NB4 (cell line): ENCODE data around the gene SNX32.

Experiments used
- DNase-seq: peaks from one replicate; pipeline ENCODE4 v3.0.0; 2010; ENCODE audit warnings: low read depth
- H3K4me3 ChIP-seq: one replicate; pipeline ENCODE4 v1.5.1; 2011; ENCODE audit warnings: mild to moderate bottlenecking, low read depth, low read length, moderate library complexity
- CTCF ChIP-seq: IDR thresholded peaks from one replicate; pipeline ENCODE4 v1.5.1; 2012; ENCODE audit warnings: low read depth, low read length
- MYC ChIP-seq: IDR thresholded peaks from 2 replicates; pipeline ENCODE4 v1.6.1; 2011; ENCODE audit warnings: low read depth, low read length
- POLR2A ChIP-seq: IDR thresholded peaks from 2 replicates; pipeline ENCODE4 v1.6.1; 2011; ENCODE audit warnings: mild to moderate bottlenecking; ENCODE audit not compliant: insufficient read length; ENCODE audit errors: extremely low read depth
- TF ChIP-seq, protein P1 (sequence below): IDR thresholded peaks from 2 replicates; pipeline ENCODE4 v1.6.1; 2011; ENCODE audit warnings: low read depth, low read length

Gene SNX32

GRCh38 chr11:65879617-65880016 lies 45.9 kb downstream of the SNX32 start, which contains the start of gene CTSW:
Gene CTSW, plus strand, starts transcription at chr11:65879837. Its CDS starts 18 bp downstream, at chr11:65879855.
- DNase-seq, result peak; percentile 81
- TF ChIP-seq POLR2A (peak; percentile 15), CTCF (no peak)
- peak within 1 kb of the TSS; percentile 69 for H3K4me3 ChIP-seq

GRCh38 chr11:65880027-65880426 lies 46.3 kb downstream of the SNX32 start:
- peak overlapping the region; percentile 69 for H3K4me3 ChIP-seq
- DNase-seq, result no peak
- TF ChIP-seq, protein P1, sequence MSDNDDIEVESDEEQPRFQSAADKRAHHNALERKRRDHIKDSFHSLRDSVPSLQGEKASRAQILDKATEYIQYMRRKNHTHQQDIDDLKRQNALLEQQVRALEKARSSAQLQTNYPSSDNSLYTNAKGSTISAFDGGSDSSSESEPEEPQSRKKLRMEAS, result no peak
- TF ChIP-seq CTCF (no peak), MYC (no peak), POLR2A (no peak)

DNA sequence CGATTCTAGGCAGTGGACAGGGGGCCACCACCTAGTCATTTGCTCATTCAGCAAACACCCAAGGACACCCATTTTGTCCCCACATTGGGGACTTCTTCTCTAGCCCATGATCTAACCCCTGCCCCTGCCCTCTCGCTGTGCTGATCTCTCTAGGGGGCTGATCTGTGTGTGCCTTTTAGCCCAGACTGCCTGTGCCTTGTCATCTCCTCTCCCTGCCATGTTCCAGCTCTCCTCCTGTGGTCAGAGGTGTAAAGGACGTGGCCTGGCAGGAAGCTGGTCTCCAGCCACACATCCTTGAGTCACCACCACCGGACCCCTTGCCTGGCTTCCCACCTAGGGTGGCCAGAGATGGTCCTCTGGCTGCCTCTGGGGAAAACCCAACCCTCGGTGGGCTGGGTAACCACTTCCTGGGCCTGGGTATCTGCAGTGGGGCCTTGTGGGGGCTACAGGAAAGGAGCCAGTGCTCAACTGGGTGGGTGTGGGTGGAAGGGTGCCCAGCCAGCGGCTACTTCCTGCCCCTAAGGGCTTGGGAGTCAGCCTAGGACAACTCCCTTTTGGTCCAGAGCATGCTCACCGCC lies 47.2 kb downstream of the SNX32 start:
- peak; percentile 76 for DNase-seq
- TF ChIP-seq MYC (0 out of 2 replicates have a peak, but pooled peaks have one; percentile 17), POLR2A (no peak)
- peak overlapping the region; percentile 41 for H3K4me3 ChIP-seq

GRCh38 chr11:65882120-65883057 lies 48.6 kb downstream of the SNX32 start:
- TF ChIP-seq MYC (no peak), POLR2A (no peak), CTCF (no peak)
- TF ChIP-seq, protein P1, result no peak
- DNase-seq, result no peak
- no peak overlapping the region for H3K4me3 ChIP-seq

DNA sequence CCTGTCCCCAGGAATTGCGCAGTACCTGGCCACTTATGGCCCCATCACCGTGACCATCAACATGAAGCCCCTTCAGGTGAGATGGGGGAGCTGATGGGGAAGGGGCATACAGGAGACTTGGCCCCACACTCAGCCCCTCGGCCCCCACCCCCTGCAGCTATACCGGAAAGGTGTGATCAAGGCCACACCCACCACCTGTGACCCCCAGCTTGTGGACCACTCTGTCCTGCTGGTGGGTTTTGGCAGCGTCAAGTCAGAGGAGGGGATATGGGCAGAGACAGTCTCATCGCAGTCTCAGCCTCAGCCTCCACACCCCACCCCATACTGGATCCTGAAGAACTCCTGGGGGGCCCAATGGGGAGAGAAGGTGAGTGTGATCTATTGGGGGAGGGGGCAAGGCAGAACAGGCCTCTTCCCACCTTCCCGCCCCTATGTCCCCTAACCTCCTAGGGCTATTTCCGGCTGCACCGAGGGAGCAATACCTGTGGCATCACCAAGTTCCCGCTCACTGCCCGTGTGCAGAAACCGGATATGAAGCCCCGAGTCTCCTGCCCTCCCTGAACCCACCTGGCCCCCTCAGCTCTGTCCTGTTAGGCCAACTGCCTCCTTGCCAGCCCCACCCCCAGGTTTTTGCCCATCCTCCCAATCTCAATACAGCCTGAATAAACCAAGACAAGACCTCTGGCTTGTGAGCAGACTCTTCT lies 49.4 kb downstream of the SNX32 start:
- DNase-seq, result no peak

More for the DNA sequence above, 49.4 kb downstream of the SNX32 start:
- no peak overlapping the region for H3K4me3 ChIP-seq
- TF ChIP-seq MYC (no peak), CTCF (no peak), POLR2A (no peak)
- TF ChIP-seq, protein P1, result no peak
